SK-N-SH (cell line): ENCODE results near the gene KRT9.

Source experiments
- CHD2 ChIP-seq: fragments of 150-350 bp; IDR thresholded peaks from 2 replicates; pipeline ENCODE4 v1.6.1; 2018; ENCODE audit warnings: low read length; ENCODE audit not compliant: partially characterized antibody
- EP300 ChIP-seq, 2 experiments: IDR thresholded peaks; 2 replicates each; pipeline versions ENCODE4 v1.4.0 to v1.6.1; 2012; ENCODE audit warnings: borderline replicate concordance in 1 of 2, low read depth in 1 of 2, low read length in 1 of 2
- MEF2A ChIP-seq: IDR thresholded peaks from 2 replicates; pipeline ENCODE4 v1.4.0; 2012; ENCODE audit warnings: low read depth, borderline replicate concordance
- MXI1 ChIP-seq: IDR thresholded peaks from 2 replicates; pipeline ENCODE4 v1.6.1; 2012; ENCODE audit warnings: mild to moderate bottlenecking, low read depth, low read length, improper control_type of control experiment
- NRF1 ChIP-seq: IDR thresholded peaks from 2 replicates; pipeline ENCODE4 v1.6.1; 2012; ENCODE audit warnings: low read depth, mild to moderate bottlenecking, low read length
- POLR2AphosphoS5 ChIP-seq: IDR thresholded peaks from 2 replicates; pipeline ENCODE4 v1.6.1; 2012; ENCODE audit warnings: low read depth, low read length
- RCOR1 ChIP-seq: fragments of 150-350 bp; IDR thresholded peaks from 2 replicates; pipeline ENCODE4 v1.6.1; 2017; ENCODE audit warnings: antibody characterized with exemption, low read length
- RFX5 ChIP-seq: IDR thresholded peaks from 2 replicates; pipeline ENCODE4 v1.6.1; 2012; ENCODE audit warnings: mild to moderate bottlenecking, improper control_type of control experiment, low read length
- YY1 ChIP-seq: IDR thresholded peaks from 2 replicates; pipeline ENCODE4 v1.4.0; 2012; ENCODE audit warnings: low read depth, mild to moderate bottlenecking
- TF ChIP-seq, protein P1 (sequence below): fragments of 200-600 bp; sonication (generic); IDR thresholded peaks from 2 replicates; pipeline ENCODE4 v1.6.1; 2017; ENCODE audit warnings: antibody characterized with exemption, mild to moderate bottlenecking, moderate library complexity
- TF ChIP-seq, protein P2 (sequence below): IDR thresholded peaks from 2 replicates; pipeline ENCODE4; 2012
- TF ChIP-seq, protein P3 (sequence below): IDR thresholded peaks from 2 replicates; pipeline ENCODE4 v1.4.0; 2012; ENCODE audit warnings: low read depth
- TF ChIP-seq, protein P4 (sequence below): IDR thresholded peaks from 2 replicates; pipeline ENCODE4 v1.6.1; 2012; ENCODE audit warnings: mild to moderate bottlenecking, low read depth, low read length, moderate library complexity
- TF ChIP-seq, protein P5 (sequence below): fragments of 150-350 bp; IDR thresholded peaks from 2 replicates; pipeline ENCODE4 v1.6.1; 2017; ENCODE audit warnings: antibody characterized with exemption, low read length, low read depth, borderline replicate concordance

DNA sequence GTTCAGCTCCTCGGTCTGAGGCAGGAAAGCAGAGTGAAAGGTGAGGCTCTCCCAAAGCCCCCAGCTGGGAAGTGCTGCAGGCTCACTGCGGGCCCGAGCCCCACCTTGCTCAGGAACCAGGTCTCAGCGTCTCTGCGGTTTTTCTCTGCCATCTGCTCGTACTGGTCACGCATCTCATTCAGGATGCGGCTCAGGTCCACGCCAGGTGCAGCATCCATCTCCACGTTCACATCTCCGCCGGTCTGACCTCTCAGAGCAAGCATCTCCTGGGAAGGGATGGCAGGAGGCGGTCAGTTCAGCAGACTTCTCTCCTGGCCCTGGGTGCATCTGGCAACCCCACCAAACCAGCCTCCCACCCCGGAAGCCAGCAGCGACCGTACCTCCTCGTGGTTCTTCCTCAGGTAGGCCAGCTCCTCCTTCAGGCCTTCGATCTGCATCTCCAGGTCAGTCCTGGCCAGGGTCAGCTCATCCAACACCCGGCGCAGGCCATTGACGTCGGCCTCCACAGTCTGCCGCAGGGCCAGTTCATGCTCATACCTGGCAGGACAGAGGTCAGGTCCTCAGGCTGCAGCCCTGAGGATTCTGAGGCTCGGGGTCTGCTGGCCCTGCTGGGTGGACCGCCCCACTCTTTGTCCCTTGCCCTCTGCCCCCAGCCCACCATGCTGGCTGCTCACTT, 39.2 kb upstream of the KRT9 start:
- TF ChIP-seq, protein P1, sequence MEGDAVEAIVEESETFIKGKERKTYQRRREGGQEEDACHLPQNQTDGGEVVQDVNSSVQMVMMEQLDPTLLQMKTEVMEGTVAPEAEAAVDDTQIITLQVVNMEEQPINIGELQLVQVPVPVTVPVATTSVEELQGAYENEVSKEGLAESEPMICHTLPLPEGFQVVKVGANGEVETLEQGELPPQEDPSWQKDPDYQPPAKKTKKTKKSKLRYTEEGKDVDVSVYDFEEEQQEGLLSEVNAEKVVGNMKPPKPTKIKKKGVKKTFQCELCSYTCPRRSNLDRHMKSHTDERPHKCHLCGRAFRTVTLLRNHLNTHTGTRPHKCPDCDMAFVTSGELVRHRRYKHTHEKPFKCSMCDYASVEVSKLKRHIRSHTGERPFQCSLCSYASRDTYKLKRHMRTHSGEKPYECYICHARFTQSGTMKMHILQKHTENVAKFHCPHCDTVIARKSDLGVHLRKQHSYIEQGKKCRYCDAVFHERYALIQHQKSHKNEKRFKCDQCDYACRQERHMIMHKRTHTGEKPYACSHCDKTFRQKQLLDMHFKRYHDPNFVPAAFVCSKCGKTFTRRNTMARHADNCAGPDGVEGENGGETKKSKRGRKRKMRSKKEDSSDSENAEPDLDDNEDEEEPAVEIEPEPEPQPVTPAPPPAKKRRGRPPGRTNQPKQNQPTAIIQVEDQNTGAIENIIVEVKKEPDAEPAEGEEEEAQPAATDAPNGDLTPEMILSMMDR: no peak
- TF ChIP-seq POLR2AphosphoS5 (no peak), MXI1 (no peak), EP300 (IDR thresholded peaks at IDR 0.05; ENCODE audit: borderline replicate concordance in 1 of 2, low read depth in 1 of 2, low read length in 1 of 2) (no peak), RFX5 (no peak), NRF1 (no peak), CHD2 (no peak), RCOR1 (no peak), YY1 (no peak), MEF2A (no peak)
- TF ChIP-seq, protein P2, sequence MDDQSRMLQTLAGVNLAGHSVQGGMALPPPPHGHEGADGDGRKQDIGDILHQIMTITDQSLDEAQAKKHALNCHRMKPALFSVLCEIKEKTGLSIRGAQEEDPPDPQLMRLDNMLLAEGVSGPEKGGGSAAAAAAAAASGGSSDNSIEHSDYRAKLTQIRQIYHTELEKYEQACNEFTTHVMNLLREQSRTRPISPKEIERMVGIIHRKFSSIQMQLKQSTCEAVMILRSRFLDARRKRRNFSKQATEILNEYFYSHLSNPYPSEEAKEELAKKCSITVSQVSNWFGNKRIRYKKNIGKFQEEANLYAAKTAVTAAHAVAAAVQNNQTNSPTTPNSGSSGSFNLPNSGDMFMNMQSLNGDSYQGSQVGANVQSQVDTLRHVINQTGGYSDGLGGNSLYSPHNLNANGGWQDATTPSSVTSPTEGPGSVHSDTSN: no peak
- TF ChIP-seq, protein P3, sequence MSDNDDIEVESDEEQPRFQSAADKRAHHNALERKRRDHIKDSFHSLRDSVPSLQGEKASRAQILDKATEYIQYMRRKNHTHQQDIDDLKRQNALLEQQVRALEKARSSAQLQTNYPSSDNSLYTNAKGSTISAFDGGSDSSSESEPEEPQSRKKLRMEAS: no peak
- TF ChIP-seq, protein P4, sequence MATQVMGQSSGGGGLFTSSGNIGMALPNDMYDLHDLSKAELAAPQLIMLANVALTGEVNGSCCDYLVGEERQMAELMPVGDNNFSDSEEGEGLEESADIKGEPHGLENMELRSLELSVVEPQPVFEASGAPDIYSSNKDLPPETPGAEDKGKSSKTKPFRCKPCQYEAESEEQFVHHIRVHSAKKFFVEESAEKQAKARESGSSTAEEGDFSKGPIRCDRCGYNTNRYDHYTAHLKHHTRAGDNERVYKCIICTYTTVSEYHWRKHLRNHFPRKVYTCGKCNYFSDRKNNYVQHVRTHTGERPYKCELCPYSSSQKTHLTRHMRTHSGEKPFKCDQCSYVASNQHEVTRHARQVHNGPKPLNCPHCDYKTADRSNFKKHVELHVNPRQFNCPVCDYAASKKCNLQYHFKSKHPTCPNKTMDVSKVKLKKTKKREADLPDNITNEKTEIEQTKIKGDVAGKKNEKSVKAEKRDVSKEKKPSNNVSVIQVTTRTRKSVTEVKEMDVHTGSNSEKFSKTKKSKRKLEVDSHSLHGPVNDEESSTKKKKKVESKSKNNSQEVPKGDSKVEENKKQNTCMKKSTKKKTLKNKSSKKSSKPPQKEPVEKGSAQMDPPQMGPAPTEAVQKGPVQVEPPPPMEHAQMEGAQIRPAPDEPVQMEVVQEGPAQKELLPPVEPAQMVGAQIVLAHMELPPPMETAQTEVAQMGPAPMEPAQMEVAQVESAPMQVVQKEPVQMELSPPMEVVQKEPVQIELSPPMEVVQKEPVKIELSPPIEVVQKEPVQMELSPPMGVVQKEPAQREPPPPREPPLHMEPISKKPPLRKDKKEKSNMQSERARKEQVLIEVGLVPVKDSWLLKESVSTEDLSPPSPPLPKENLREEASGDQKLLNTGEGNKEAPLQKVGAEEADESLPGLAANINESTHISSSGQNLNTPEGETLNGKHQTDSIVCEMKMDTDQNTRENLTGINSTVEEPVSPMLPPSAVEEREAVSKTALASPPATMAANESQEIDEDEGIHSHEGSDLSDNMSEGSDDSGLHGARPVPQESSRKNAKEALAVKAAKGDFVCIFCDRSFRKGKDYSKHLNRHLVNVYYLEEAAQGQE: no peak
- TF ChIP-seq, protein P5, sequence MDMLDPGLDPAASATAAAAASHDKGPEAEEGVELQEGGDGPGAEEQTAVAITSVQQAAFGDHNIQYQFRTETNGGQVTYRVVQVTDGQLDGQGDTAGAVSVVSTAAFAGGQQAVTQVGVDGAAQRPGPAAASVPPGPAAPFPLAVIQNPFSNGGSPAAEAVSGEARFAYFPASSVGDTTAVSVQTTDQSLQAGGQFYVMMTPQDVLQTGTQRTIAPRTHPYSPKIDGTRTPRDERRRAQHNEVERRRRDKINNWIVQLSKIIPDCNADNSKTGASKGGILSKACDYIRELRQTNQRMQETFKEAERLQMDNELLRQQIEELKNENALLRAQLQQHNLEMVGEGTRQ: no peak
